GM10248 (cell line): ENCODE measurements around the gene DNAJC1.

Experiments
- CTCF ChIA-PET: fragments of 300-600 bp; sonication (Branson Sonifier 250); formaldehyde crosslinking; extraction: SDS; loops from one replicate; lab custom pipeline; 2021; ENCODE audit warnings: antibody characterized with exemption; lab: Yijun Ruan, JAX
- POLR2A ChIA-PET: fragments of 350-650 bp; sonication (Branson Sonifier 250); formaldehyde crosslinking; extraction: SDS; loops from one replicate; lab custom pipeline; 2020; ENCODE audit warnings: antibody characterized with exemption; lab: Yijun Ruan, JAX
- DNase-seq: peaks from one replicate; pipeline ENCODE4 v3.0.0; 2012; ENCODE audit errors: extremely low spot score
- CTCF ChIP-seq: IDR thresholded peaks from 2 replicates; pipeline ENCODE4 v1.5.1; 2012; ENCODE audit warnings: mild to moderate bottlenecking, low read depth; ENCODE audit errors: extremely low read depth, missing control alignments, control extremely low read depth

Gene DNAJC1

GRCh38 chr10:21728618-21729017 is 274.9 kb downstream of the DNAJC1 start:
- TF ChIP-seq CTCF = no peak
- no peak for DNase-seq
- ChIA-PET CTCF (interaction anchor here (1.1 kb wide), 1 partner anchor 18 kb away, joined by 3 read pairs; no protein-coding TSS in a partner anchor), POLR2A (no interaction called here)

GRCh38 chr10:21727452-21728168 is 275.9 kb downstream of the DNAJC1 start:
- ChIA-PET POLR2A (no interaction called here), CTCF (no interaction called here)
- DNase-seq = no peak
- no peak for TF ChIP-seq CTCF

- ChIA-PET POLR2A (no interaction called here), CTCF (no interaction called here)
- TF ChIP-seq CTCF = no peak
- no peak for DNase-seq
Observed at GRCh38 chr10:21726601-21727225, 276.8 kb downstream of the DNAJC1 start.

GRCh38 chr10:21724687-21725367 is 278.7 kb downstream of the DNAJC1 start:
- DNase-seq = peak; percentile 37
- POLR2A ChIA-PET = interaction anchor here (0.6 kb wide), 1 partner anchor 176 kb away, joined by 11 read pairs; no protein-coding TSS in a partner anchor
- no peak for TF ChIP-seq CTCF
- CTCF ChIA-PET = interaction anchor here (0.7 to 2.0 kb wide), 8 partner anchors 9 to 229 kb away, joined by 3 to 6 read pairs (median 3); no protein-coding TSS in a partner anchor

- POLR2A ChIA-PET = no interaction called here
- no peak for TF ChIP-seq CTCF
- DNase-seq = no peak
- CTCF ChIA-PET = interaction anchor here (0.8 to 2.0 kb wide), 6 partner anchors 8 to 228 kb away, joined by 3 to 6 read pairs (median 3); no protein-coding TSS in a partner anchor
Observed at GRCh38 chr10:21724020-21724589, 279.4 kb downstream of the DNAJC1 start.

- ChIA-PET CTCF (interaction anchor here (2.8 kb wide), 1 partner anchor 226 kb away, joined by 12 read pairs; no protein-coding TSS in a partner anchor), POLR2A (no interaction called here)
- TF ChIP-seq CTCF = no peak
- no peak for DNase-seq
Observed at GRCh38 chr10:21722209-21722608, 281.3 kb downstream of the DNAJC1 start.
